ENCODE measurements around the gene SNX8.

The SNX8 gene

GRCh38 chr7:2289111-2289586, 25.1 kb downstream of the SNX8 start:
- no peak for DNase-seq (ENCODE audit: low spot score)

DNA sequence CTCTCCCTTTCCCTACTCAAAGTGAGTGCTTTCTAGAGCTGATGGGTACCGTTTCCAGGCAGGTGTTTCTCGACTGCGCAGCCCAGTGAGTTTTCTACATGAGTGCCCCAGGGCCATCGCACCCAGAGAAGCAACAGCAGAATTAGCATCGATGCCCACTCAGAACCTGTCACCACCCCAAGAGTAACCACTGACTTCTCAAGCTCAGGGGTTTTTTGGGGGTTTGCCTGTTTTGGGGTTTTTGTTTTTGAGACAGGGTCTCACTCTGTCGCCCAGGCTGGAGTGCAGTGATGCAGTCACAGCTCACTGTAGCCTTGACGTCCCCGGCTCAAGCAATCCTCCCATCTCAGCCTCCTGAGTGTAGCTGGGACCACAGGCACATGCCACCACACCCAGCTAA, 25.7 kb downstream of the SNX8 start:
- DNase-seq (ENCODE audit: low spot score), result no peak

GRCh38 chr7:2287745-2288144, 26.5 kb downstream of the SNX8 start:
- DNase-seq (ENCODE audit: low spot score), result no peak

GRCh38 chr7:2283074-2283473, 31.2 kb downstream of the SNX8 start:
- DNase-seq (ENCODE audit: low spot score), result no peak

DNA sequence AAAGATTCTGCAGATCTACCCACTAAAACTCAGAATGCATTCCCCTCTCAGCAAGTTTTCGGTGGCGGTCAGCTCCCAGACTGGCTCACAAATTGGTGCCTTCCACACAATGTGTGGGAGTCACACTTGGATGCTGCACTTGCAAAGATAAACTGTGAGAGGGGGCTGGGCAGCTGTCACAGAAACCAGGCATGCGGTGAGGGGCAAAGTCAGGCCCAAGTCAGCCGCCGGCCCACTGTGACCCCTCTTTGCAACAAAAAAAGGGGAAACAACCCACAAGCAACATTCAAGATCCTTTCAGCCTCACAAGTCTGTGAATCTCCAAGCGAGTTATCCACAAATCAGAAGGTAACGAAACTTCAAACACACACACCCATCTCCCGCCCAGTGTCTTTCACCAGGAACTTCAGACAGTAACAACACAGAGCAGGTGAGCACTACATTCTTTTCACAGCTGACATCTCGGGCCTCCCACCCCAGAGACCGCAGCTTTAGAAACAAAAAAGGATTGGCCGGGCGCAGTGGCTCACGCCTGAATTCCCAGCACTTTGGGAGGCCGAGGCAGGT, 32.0 kb downstream of the SNX8 start:
- no peak for DNase-seq (ENCODE audit: low spot score)

DNA sequence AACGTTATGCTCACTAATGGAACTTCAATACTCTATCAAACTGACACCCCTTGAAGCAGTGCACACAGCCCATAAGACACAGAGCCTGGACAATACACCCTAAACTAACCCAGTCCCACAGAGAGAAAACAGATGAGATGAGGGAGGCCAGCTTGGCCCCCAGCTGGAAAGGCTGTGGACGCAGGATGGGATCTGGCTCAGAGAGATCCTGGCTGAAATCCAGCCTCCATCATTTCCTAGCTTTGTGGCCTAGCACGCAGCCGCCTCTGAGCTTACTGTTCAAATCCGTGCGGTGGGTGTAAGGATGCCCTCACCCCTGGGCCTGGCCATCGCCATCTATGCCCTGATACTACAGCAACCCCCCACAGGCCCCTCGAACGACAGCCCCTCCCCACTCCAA, 32.7 kb downstream of the SNX8 start:
- no peak for DNase-seq (ENCODE audit: low spot score)

DNA sequence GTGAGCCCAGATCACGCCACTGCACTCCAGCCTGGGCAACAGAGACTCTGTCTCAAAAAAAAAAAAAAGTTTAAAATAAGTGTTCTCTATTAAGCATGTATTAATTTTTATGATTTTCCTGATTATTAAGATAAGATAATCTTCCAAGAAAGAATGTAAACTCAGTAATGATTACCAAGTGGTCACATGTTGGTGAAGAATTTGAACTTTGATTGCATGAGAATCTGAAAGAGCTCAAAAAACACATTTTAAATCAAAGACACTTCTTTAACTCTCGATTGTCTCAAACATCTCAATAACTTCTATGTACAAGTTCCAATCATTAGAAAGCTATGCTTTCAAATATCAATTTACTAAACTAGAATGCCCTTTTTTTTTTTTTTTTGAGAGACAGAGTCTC, 33.8 kb downstream of the SNX8 start:
- no peak for DNase-seq (ENCODE audit: low spot score)

DNA sequence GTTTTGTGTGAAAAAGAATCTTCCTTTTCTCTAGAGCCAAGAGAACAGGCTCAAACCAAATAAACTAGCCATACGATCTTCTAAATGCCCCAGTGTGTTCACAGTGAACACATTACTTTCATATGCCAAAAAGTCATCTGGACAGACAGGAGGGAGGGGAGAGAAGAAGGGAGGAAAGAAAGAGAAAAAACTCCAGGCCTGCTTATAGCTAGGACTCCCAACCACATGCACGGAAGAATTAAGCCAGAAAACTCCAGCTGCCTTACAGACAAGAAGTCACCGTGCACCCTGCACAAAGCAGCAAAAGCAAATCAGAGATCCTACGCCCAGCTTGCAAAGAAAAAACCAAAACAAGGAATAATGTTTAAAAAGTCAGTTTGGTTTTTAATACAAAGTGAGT, 34.3 kb downstream of the SNX8 start:
- DNase-seq (ENCODE audit: low spot score), result no peak

DNA sequence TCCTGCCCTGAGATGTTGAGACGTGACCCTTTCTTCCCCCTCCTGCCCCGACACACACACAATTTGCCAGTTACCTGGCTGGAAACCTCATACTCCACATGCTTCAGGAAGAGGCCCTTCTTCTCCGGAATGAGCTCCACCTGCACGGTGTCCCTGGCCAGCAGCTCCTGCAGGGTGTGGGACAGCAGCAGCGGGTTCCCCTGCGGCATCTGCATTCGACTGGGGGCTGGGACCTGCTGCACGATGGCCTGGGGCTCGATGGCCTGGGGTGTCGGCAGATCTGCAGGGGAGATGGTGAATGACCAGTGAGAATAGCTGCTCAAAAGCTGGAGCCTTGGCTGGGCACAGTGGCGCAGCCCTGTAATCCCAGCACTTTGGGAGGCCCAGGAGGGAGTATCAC, 36.2 kb downstream of the SNX8 start:
- DNase-seq (ENCODE audit: low spot score), result no peak

GRCh38 chr7:2276107-2276506, 38.1 kb downstream of the SNX8 start:
- no peak for DNase-seq (ENCODE audit: low spot score)

DNA sequence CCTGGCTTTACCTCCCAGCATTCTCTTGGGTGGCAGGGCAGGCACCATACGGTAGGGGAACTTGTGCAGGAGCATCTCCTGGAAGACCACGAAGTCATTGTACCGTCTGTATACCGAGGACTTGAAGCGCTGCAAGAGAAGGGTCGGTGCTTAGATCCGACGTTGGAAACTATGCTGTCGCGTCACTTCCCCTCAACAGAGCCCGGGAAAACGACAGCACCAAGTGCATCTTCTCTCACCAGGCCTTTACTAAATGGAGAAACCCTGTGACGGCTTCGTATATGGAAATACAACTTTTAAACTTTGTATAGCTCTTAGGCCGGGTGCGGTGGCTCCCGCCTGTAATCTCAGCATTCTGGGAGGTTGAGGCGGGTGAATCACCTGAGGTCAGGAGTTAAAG, 39.1 kb downstream of the SNX8 start:
- no peak for DNase-seq (ENCODE audit: low spot score)

GRCh38 chr7:2274666-2275065, 39.6 kb downstream of the SNX8 start:
- no peak for DNase-seq (ENCODE audit: low spot score)

- DNase-seq (ENCODE audit: low spot score), result no peak
Observed at GRCh38 chr7:2273866-2274265, 40.4 kb downstream of the SNX8 start.

DNA sequence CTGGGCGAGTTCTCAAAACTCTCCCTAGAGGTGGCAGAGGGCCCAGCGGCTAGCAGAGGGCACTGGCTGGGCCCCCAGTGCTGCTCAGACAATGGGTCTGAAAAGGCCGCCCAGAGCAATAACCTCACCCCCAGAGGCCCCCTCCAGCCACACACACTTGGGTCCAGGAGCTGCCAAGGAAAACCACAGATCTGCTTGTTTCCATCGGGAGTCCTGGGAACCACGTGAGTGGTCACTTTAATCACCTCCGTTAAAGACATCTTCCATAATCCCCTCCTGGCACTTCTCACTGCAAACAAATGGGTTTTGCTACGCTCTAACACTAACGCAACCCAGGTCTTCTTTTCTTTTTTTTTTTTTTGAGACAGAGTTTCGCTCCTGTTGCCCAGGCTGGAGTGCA, 42.2 kb downstream of the SNX8 start:
- DNase-seq (ENCODE audit: low spot score), result no peak

GRCh38 chr7:2271273-2272026, 42.8 kb downstream of the SNX8 start:
- no peak for DNase-seq (ENCODE audit: low spot score)

GRCh38 chr7:2270495-2270894, 43.7 kb downstream of the SNX8 start:
- no peak for DNase-seq (ENCODE audit: low spot score)

DNA sequence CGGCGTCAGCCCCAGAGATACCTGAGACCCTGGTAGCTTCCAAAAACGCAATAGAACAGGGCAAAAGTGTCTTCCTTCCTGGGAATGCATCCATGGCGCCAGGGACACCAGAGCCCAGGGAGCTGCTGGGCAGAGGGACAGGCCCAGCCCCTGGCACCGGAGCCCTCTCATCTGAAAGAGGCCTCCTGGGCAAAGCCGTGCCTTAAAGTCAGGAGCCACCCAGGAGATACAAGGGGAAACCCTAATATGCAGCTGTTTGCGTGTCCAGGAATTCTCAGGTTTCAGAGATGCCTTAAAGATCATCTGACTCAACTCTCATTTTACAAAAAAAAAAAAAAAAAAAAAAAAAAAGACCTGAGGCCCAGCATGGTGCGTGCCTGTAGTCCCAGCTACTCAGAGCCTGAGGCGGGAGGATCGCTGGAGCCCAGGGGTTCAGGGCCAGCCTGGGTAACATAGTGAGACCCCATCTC, 44.2 kb downstream of the SNX8 start:
- DNase-seq (ENCODE audit: low spot score), result no peak

GRCh38 chr7:2269089-2269990, 44.9 kb downstream of the SNX8 start:
- DNase-seq (ENCODE audit: low spot score), result peak; percentile 58

GRCh38 chr7:2266911-2267310, 47.3 kb downstream of the SNX8 start:
- no peak for DNase-seq (ENCODE audit: low spot score)

GRCh38 chr7:2264158-2264557, 50.1 kb downstream of the SNX8 start:
- no peak for DNase-seq (ENCODE audit: low spot score)

DNA sequence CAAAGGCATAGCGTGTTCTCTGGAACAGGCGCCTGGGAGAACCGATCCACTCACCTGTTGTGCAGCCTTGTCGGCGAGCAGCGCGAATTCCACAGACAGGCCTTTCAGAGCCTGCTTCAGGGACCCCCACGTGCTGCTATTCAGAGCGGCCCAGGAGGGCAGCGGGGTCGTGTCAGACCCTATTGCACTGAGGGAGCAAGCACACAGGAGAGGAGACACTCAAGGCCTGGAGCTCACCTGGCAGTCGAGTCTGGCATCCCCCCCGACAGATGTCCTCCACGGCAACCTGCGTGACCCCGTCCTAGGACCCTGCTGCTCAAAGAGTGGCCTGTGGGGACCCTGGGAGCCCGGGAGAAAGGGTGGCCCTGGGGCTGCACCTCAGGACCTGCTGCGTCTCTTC, 51.1 kb downstream of the SNX8 start:
- no peak for DNase-seq (ENCODE audit: low spot score)

- DNase-seq (ENCODE audit: low spot score), result no peak
Observed at GRCh38 chr7:2261611-2262010, 52.6 kb downstream of the SNX8 start.

DNA sequence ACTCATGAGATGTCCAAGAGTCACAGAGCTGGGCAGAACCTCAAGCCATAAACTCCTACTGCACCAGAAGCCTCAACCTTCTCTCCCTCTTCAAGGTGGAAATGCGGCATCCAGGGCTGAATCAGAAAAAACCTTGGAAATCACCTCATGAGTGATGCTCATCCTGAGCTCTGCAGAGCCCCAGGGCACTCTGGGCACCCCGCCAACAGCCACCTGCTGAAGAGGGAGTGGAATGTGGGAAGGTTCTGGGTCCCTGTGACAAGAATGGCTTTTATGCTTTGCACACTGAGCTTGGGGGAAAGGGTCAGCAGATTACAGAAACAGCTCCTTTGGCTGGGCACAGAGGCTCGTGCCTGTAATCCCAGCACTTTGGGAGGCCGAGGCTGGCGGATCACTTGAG, 53.4 kb downstream of the SNX8 start:
- peak; percentile 85 for DNase-seq (ENCODE audit: low spot score)

Data from HuH-7.5 (cell line).